ENCODE data around the gene SERBP1. TPM values are rescaled to one million over a fixed set of nuclear protein-coding genes. Genes with fewer than 3 reads are reported as not detected.

Gene SERBP1
- total RNA-seq, 1 donor from 2014 or later, result 125 TPM

- H3K9me3 ChIP-seq (replicated peaks), result no peaks in the 10 kb centered on the region
- TF ChIP-seq, protein P1, sequence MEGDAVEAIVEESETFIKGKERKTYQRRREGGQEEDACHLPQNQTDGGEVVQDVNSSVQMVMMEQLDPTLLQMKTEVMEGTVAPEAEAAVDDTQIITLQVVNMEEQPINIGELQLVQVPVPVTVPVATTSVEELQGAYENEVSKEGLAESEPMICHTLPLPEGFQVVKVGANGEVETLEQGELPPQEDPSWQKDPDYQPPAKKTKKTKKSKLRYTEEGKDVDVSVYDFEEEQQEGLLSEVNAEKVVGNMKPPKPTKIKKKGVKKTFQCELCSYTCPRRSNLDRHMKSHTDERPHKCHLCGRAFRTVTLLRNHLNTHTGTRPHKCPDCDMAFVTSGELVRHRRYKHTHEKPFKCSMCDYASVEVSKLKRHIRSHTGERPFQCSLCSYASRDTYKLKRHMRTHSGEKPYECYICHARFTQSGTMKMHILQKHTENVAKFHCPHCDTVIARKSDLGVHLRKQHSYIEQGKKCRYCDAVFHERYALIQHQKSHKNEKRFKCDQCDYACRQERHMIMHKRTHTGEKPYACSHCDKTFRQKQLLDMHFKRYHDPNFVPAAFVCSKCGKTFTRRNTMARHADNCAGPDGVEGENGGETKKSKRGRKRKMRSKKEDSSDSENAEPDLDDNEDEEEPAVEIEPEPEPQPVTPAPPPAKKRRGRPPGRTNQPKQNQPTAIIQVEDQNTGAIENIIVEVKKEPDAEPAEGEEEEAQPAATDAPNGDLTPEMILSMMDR (IDR thresholded peaks at IDR 0.05; ENCODE audit: borderline replicate concordance), result no peak
- no peaks in the 10 kb centered on the region for H3K27me3 ChIP-seq (ENCODE audit: low read depth)
- no peak overlapping the region for H3K4me3 ChIP-seq
- no peak overlapping the region for H3K27ac ChIP-seq (replicated peaks)
- DNase-seq, result no peak
- intact Hi-C loops (cut with micrococcal nuclease), result no loop called here
- peaks cover 5% of the 10 kb centered on the region for H3K4me1 ChIP-seq
- H3K36me3 ChIP-seq, result no peaks in the 10 kb centered on the region
Measured at GRCh38 chr1:67368046-67368514, 62.1 kb downstream of the SERBP1 start.

GRCh38 chr1:67367370-67368045 is 62.7 kb downstream of the SERBP1 start:
- Histone ChIP-seq H3K27ac (replicated peaks) (no peak overlapping the region), H3K27me3 (ENCODE audit: low read depth) (no peaks in the 10 kb centered on the region), H3K36me3 (no peaks in the 10 kb centered on the region), H3K4me3 (no peak overlapping the region), H3K9me3 (replicated peaks) (no peaks in the 10 kb centered on the region), H3K4me1 (peaks cover 5% of the 10 kb centered on the region)
- TF ChIP-seq, protein P1 (IDR thresholded peaks at IDR 0.05; ENCODE audit: borderline replicate concordance), result peak; percentile 21
- peak; percentile 33 for DNase-seq
- intact Hi-C loops (cut with micrococcal nuclease), result no loop called here

DNA sequence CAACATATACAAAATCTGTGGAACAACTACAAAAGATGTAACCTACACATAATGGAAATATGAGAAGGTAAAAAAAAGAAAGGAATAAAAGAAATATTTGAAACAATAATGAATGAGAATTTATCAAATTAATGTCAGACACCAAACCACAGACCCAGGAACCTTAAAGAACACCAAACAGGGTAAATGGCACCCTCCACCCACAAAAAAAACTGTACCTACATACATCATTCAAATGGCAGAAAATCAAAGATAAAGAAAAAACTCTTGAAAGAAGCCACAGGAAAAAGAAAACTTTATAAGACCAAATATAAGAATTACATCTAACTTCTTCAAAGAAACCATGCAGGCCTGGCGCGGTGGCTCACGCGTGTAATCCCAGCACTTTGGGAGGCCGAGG is 68.6 kb downstream of the SERBP1 start:
- TF ChIP-seq, protein P1 (IDR thresholded peaks at IDR 0.05; ENCODE audit: borderline replicate concordance), result no peak
- no peaks in the 10 kb centered on the region for H3K9me3 ChIP-seq (replicated peaks)
- intact Hi-C loops (cut with micrococcal nuclease), result no loop called here
- H3K27ac ChIP-seq (replicated peaks), result no peak overlapping the region
- H3K4me3 ChIP-seq, result no peak overlapping the region
- no peak for DNase-seq
- no peaks in the 10 kb centered on the region for H3K27me3 ChIP-seq (ENCODE audit: low read depth)
- no peaks in the 10 kb centered on the region for H3K36me3 ChIP-seq
- no peaks in the 10 kb centered on the region for H3K4me1 ChIP-seq

DNA sequence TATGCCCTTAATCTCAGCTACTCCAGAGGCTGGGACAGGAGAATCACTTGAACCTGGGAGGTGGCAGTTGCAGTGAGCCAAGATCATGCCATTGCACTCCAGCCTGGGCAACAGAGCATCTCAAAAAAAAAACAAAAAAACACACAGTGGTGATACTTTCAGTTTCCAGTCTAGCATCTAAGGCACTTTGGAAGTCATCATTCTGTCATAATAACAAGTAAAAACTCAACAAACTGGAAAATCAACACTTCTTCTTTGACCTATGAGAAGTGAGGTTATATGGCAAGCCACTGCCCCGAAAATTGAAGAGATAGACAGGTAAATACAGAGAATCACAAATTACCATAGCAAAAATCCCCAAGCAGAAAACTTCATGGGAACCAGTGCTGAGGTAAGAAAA is 70.6 kb downstream of the SERBP1 start:
- no peaks in the 10 kb centered on the region for H3K36me3 ChIP-seq
- no peak overlapping the region for H3K4me3 ChIP-seq
- TF ChIP-seq, protein P1 (IDR thresholded peaks at IDR 0.05; ENCODE audit: borderline replicate concordance), result no peak
- no peak overlapping the region for H3K27ac ChIP-seq (replicated peaks)
- no peaks in the 10 kb centered on the region for H3K4me1 ChIP-seq
- H3K27me3 ChIP-seq (ENCODE audit: low read depth), result no peaks in the 10 kb centered on the region
- intact Hi-C loops (cut with micrococcal nuclease), result no loop called here
- no peak for DNase-seq
- H3K9me3 ChIP-seq (replicated peaks), result no peaks in the 10 kb centered on the region

Other genes with a start within 250 kb of the SERBP1 start
- gene IL12RB2, start 122.5 kb downstream of the SERBP1 start, total RNA-seq, result 0.33 TPM